ENCODE results near the gene DRG2. TPM values are rescaled to one million over a fixed set of nuclear protein-coding genes. Genes with fewer than 3 reads are reported as not detected.

DRG2 gene
- total RNA-seq, 1 experiment from 2014 or later: 42.7 TPM

DNA sequence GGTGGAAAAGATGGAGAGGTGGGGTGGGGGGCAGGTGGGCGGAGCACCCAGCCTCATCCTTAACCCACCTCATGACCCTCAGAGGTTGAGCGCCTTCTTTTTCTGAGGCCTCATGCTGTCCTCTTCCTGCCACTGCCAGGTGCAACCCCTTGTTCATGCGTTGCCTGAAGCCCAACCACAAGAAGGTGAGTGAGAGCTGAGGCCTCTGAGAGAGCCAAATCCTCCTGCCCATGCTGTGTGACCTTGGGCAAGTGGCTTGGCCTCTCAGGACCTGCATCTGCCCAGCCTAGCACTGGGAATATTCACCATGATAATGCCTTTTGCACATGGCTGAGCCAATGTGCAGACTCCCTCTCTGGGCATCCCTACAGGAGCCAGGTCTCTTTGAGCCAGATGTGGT, 52.9 kb downstream of the DRG2 start:
- no TSS peak for BruUV-seq (replicated peaks)
- H3K9me3 ChIP-seq (ENCODE audit: low read depth, low read length, poor library complexity, severe bottlenecking): no peaks in the 10 kb centered on the region

DNA sequence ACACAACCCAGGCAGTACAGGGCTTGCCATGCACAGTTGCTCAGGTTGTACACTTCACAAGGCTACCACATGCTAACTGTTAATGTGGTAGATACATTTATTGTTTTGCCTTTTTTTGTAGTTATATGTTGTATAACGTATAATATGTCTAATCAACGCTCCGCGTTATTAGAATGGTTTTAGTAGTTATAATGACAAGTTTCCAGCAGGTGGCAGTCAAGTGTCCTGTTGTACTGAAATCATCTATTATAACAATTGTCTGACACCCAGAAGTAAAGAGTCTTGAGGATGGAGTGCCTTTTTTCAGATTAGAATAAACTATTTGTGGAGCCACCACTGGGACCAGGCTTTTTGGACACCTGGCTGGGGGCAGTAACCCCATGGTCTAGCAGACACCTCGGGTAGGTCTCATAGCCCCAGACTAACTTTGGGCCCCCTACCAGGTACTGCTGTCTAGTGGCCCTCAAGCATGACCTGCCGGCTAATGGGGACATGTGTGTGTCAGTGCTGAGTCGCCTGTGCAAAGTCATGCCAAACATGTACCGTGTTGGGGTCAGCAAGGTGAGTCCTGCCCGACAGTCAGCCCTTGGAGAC, 53.6 kb downstream of the DRG2 start:
- no peaks in the 10 kb centered on the region for H3K36me3 ChIP-seq (ENCODE audit: insufficient read depth, low read length, poor library complexity, severe bottlenecking)
- H3K27ac ChIP-seq (ENCODE audit: low read depth, low read length, poor library complexity, severe bottlenecking): no peak overlapping the region
- CTCF ChIA-PET: interaction anchor here (1.0 to 1.6 kb wide), 3 partner anchors 12 to 77 kb away, joined by 3 to 5 read pairs (median 4); no protein-coding TSS in a partner anchor
- POLR2A ChIA-PET (ENCODE audit: low non-redundant PET): no interaction called here
- H3K9me3 ChIP-seq (ENCODE audit: low read depth, low read length, poor library complexity, severe bottlenecking): no peaks in the 10 kb centered on the region
- H3K4me1 ChIP-seq (ENCODE audit: insufficient read depth, low read length, poor library complexity, severe bottlenecking): no peaks in the 10 kb centered on the region
- BruUV-seq (replicated peaks): no TSS peak
- DNase-seq (ENCODE audit: low spot score): peak; percentile 72
- intact Hi-C loops (cut with micrococcal nuclease; ENCODE audit: unreplicated experiment): no loop called here
- TF ChIP-seq EZH2 (IDR thresholded peaks at IDR 0.05; ENCODE audit: borderline replicate concordance, low read depth, low read length, poor library complexity, severe bottlenecking): no peak
- TF ChIP-seq, protein P1, sequence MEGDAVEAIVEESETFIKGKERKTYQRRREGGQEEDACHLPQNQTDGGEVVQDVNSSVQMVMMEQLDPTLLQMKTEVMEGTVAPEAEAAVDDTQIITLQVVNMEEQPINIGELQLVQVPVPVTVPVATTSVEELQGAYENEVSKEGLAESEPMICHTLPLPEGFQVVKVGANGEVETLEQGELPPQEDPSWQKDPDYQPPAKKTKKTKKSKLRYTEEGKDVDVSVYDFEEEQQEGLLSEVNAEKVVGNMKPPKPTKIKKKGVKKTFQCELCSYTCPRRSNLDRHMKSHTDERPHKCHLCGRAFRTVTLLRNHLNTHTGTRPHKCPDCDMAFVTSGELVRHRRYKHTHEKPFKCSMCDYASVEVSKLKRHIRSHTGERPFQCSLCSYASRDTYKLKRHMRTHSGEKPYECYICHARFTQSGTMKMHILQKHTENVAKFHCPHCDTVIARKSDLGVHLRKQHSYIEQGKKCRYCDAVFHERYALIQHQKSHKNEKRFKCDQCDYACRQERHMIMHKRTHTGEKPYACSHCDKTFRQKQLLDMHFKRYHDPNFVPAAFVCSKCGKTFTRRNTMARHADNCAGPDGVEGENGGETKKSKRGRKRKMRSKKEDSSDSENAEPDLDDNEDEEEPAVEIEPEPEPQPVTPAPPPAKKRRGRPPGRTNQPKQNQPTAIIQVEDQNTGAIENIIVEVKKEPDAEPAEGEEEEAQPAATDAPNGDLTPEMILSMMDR (conservative IDR thresholded peaks at IDR 0.05; ENCODE audit: low read depth, low read length): peak; percentile 72
- H3K27me3 ChIP-seq (replicated peaks; ENCODE audit: insufficient read depth, low read depth, low read length, poor library complexity): no peaks in the 10 kb centered on the region
- no peak overlapping the region for H3K4me3 ChIP-seq (ENCODE audit: low read depth, low read length, poor library complexity, severe bottlenecking)

More for the DNA sequence above, 52.9 kb downstream of the DRG2 start:
- no peak for TF ChIP-seq EZH2 (IDR thresholded peaks at IDR 0.05; ENCODE audit: borderline replicate concordance, low read depth, low read length, poor library complexity, severe bottlenecking)
- TF ChIP-seq, protein P1 (conservative IDR thresholded peaks at IDR 0.05; ENCODE audit: low read depth, low read length): no peak
- Histone ChIP-seq H3K4me3 (ENCODE audit: low read depth, low read length, poor library complexity, severe bottlenecking) (no peak overlapping the region), H3K4me1 (ENCODE audit: insufficient read depth, low read length, poor library complexity, severe bottlenecking) (no peaks in the 10 kb centered on the region), H3K27ac (ENCODE audit: low read depth, low read length, poor library complexity, severe bottlenecking) (no peak overlapping the region), H3K27me3 (replicated peaks; ENCODE audit: insufficient read depth, low read depth, low read length, poor library complexity) (no peaks in the 10 kb centered on the region), H3K36me3 (ENCODE audit: insufficient read depth, low read length, poor library complexity, severe bottlenecking) (no peaks in the 10 kb centered on the region)
- intact Hi-C loops (cut with micrococcal nuclease; ENCODE audit: unreplicated experiment): no loop called here
- DNase-seq (ENCODE audit: low spot score): no peak
- POLR2A ChIA-PET (ENCODE audit: low non-redundant PET): no interaction called here
- CTCF ChIA-PET: interaction anchor here (0.6 to 1.6 kb wide), 4 partner anchors 13 to 90 kb away, joined by 3 to 5 read pairs (median 4); no protein-coding TSS in a partner anchor

DNA sequence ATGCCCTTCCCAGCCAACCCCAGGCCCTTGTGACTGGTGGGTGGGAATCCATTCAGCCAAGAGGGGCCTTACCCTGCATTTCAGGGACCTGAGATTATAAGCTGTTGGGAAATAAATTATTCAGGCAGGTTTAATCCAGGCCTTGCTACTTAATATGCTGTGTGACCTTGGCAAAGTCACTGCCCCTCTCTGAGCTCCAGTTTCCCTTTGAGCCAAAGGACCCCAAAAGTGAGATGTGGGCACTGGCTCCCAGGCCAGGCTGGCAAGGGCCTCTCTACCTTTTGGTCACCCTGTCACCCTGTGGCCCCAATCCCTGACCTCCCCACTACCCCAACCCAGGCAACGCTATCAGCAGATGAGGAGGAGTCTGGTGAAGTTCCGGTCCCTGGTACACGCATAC, 54.7 kb downstream of the DRG2 start:
- no peak for TF ChIP-seq EZH2 (IDR thresholded peaks at IDR 0.05; ENCODE audit: borderline replicate concordance, low read depth, low read length, poor library complexity, severe bottlenecking)
- TF ChIP-seq, protein P1 (conservative IDR thresholded peaks at IDR 0.05; ENCODE audit: low read depth, low read length): no peak
- Histone ChIP-seq H3K4me1 (ENCODE audit: insufficient read depth, low read length, poor library complexity, severe bottlenecking) (no peaks in the 10 kb centered on the region), H3K27ac (ENCODE audit: low read depth, low read length, poor library complexity, severe bottlenecking) (no peak overlapping the region), H3K36me3 (ENCODE audit: insufficient read depth, low read length, poor library complexity, severe bottlenecking) (no peaks in the 10 kb centered on the region), H3K4me3 (ENCODE audit: low read depth, low read length, poor library complexity, severe bottlenecking) (no peak overlapping the region), H3K27me3 (replicated peaks; ENCODE audit: insufficient read depth, low read depth, low read length, poor library complexity) (no peaks in the 10 kb centered on the region), H3K9me3 (ENCODE audit: low read depth, low read length, poor library complexity, severe bottlenecking) (no peaks in the 10 kb centered on the region)
- ChIA-PET POLR2A (ENCODE audit: low non-redundant PET) (no interaction called here), CTCF (no interaction called here)
- intact Hi-C loops (cut with micrococcal nuclease; ENCODE audit: unreplicated experiment): no loop called here
- no peak for DNase-seq (ENCODE audit: low spot score)
- BruUV-seq (replicated peaks): no TSS peak

Measured in A673 (cell line).